Measurements from ENCODE around the gene DNAH2. TPM values are rescaled to one million over a fixed set of nuclear protein-coding genes. Genes with fewer than 3 reads are reported as not detected.

DNAH2 gene
- total and polyA plus RNA-seq, 2 of the 4 experiments (the other 2 are of a cell fraction) = under 0.01 to 0.02 TPM

GRCh38 chr17:7852919-7853690, 135.6 kb downstream of the DNAH2 start:
- in situ Hi-C loops (cut with MboI; ENCODE audit: low sequenced_read_pairs) = no loop called here
- H4K8ac ChIP-seq (ENCODE audit: low read depth in 2 of 2, low read length in 2 of 2) = no peak overlapping the region
- H3K14ac ChIP-seq (replicated peaks; ENCODE audit: low read depth, low read length) = no peak overlapping the region
- TF ChIP-seq MAFK (IDR thresholded peaks at IDR 0.05; ENCODE audit: low read depth, low read length) = no peak
- TF ChIP-seq FOS (IDR thresholded peaks at IDR 0.05; ENCODE audit: low read depth, low read length) = no peak
- H2BK15ac ChIP-seq (ENCODE audit: low read depth, low read length) = no peak overlapping the region
- no peak overlapping the region for H3K4ac ChIP-seq (ENCODE audit: low read depth, low read length)
- peaks cover 27% of the 10 kb centered on the region; the same call in 1 of the 2 replicates for H4K20me1 ChIP-seq (ENCODE audit: insufficient read depth, low read length)
- CTCF ChIA-PET = interaction anchor here (0.6 kb wide), 1 partner anchor 94 kb away, joined by 3 read pairs; no protein-coding TSS in a partner anchor
- H2AFZ ChIP-seq (replicated peaks; ENCODE audit: low read length, poor library complexity) = no peak overlapping the region
- H2BK120ac ChIP-seq (ENCODE audit: low read depth, low read length) = no peak overlapping the region
- no peak overlapping the region for H3K23ac ChIP-seq (ENCODE audit: low read depth, low read length)
- H2BK5ac ChIP-seq (ENCODE audit: low read depth, low read length, poor library complexity, severe bottlenecking) = no peak overlapping the region
- POLR2A ChIA-PET (ENCODE audit: unreplicated experiment) = no interaction called here
- H2BK20ac ChIP-seq (ENCODE audit: low read depth, low read length) = no peak overlapping the region
- H3K79me1 ChIP-seq (ENCODE audit: low read depth in 1 of 2, low read length in 2 of 2) = peaks cover 14 to 42% of the 10 kb centered on the region in 2 experiments
- H4K5ac ChIP-seq (ENCODE audit: low read depth, low read length) = no peak overlapping the region
- no peak overlapping the region for H2AK5ac ChIP-seq (ENCODE audit: low read depth, low read length)
- DNase-seq (no peak), ATAC-seq (ENCODE audit: low read depth) (no peak)
- no peak overlapping the region for H4K91ac ChIP-seq (ENCODE audit: insufficient read depth, low read depth, low read length)
- peak overlapping the region; percentile 63 for H2AK9ac ChIP-seq (replicated peaks; ENCODE audit: low read depth, low read length, poor library complexity)
- no peak overlapping the region for H3K18ac ChIP-seq (ENCODE audit: low read depth, low read length)
- no peak overlapping the region for H3K4me3 ChIP-seq (ENCODE audit: insufficient read depth, low read depth, low read length)
- intact Hi-C loops (cut with micrococcal nuclease) = no loop called here
- H3K9me3 ChIP-seq (ENCODE audit: control insufficient read depth, insufficient read depth, low read length) = no peaks in the 10 kb centered on the region
- H3K4me2 ChIP-seq (ENCODE audit: low read depth, low read length) = no peak overlapping the region
- H3K9ac ChIP-seq (ENCODE audit: low read depth, low read length) = no peak overlapping the region
- H3K4me1 ChIP-seq (ENCODE audit: control insufficient read depth, insufficient read depth, low read length) = peaks cover 15% of the 10 kb centered on the region
- no peaks in the 10 kb centered on the region for H3K9me1 ChIP-seq (ENCODE audit: insufficient read depth, low read length)
- 81% methylated on average over 12 of the region's 51 CpGs; no CpG with 5 or more reads in 1 of the 2 experiments for WGBS, 2 experiments (ENCODE audit: extremely low coverage in 2 of 2, insufficient read length in 1 of 2)
- no TSS peak for BruUV-seq (replicated peaks)
- dilution Hi-C loops (cut with HindIII; ENCODE audit: low sequenced_read_pairs, unreplicated experiment) = no loop called here
- no peak overlapping the region for H3K27ac ChIP-seq (ENCODE audit: insufficient read depth, low read length)
- H3K27me3 ChIP-seq (ENCODE audit: control insufficient read depth, insufficient read depth, low read length) = no peaks in the 10 kb centered on the region
- peaks cover 53% of the 10 kb centered on the region for H3K36me3 ChIP-seq (ENCODE audit: control insufficient read depth, insufficient read depth, low read length)
- no peak overlapping the region for H3K56ac ChIP-seq (ENCODE audit: extremely low read depth, insufficient read depth, low read length)
